NCI-H460 (cell line): ENCODE results near the gene ZBTB46. TPM values are rescaled to one million over a fixed set of nuclear protein-coding genes. Genes with fewer than 3 reads are reported as not detected.

Source experiments
- DNase-seq: peaks from one replicate; pipeline ENCODE4 v3.0.0-alpha.2; 2016; ENCODE audit warnings: low read depth; ENCODE audit errors: extremely low read depth
- total RNA-seq: library from RNA; depleted of rRNA; stranded (reverse); fragments of >200 nt; shearing (Covaris generic); gene quantifications from 2 replicates; pipeline ENCODE4 v1.2.3, GENCODE V29; 2014

Gene ZBTB46
- total RNA-seq, 1 experiment from 2014 or later, result 0.30 TPM

DNA sequence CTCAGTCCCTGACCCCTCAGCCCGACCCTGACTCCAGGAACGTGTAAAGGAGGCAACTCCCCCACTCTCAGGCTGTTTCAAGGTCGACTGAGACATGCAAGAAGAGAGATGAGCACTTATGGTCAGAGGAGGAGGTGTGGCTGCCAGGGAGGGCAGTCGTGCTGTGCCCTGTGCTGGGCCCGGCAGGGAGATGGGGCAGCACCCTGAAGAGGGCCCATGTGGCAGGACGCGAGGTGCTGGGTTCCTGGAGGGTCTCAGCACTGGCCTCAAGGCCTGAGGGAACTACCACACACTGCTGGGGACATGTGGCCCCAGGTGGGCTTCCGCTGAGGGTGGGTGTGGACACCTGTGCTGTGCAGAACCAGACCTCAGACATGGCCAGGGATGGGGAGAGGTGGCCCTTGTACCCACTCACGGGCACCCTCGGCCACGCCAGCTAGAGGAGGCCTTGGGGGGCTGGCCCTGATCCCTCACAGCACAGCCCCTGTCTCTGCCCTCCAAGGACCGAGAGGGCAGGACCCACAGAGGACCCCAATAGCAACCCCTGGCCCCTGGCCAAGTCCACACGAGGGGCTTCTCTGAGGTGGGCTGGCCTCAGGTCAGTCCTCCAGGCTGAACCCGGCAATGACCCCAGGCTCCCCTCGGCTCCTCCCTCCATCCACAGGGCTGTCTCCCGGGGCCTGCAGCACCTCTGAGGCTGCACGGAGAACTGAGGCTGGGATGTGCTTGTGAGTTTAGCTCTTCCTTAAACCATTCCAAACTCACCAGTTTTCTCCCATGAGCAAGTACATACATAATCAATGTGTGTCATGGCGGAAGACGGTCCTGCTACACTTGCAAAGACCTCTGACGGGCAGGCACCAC lies 82.8 kb downstream of the ZBTB46 start:
- DNase-seq, result no peak

GRCh38 chr20:63747622-63748069 lies 83.4 kb downstream of the ZBTB46 start:
- no peak for DNase-seq

GRCh38 chr20:63746751-63747315 lies 84.2 kb downstream of the ZBTB46 start:
- DNase-seq, result no peak

DNA sequence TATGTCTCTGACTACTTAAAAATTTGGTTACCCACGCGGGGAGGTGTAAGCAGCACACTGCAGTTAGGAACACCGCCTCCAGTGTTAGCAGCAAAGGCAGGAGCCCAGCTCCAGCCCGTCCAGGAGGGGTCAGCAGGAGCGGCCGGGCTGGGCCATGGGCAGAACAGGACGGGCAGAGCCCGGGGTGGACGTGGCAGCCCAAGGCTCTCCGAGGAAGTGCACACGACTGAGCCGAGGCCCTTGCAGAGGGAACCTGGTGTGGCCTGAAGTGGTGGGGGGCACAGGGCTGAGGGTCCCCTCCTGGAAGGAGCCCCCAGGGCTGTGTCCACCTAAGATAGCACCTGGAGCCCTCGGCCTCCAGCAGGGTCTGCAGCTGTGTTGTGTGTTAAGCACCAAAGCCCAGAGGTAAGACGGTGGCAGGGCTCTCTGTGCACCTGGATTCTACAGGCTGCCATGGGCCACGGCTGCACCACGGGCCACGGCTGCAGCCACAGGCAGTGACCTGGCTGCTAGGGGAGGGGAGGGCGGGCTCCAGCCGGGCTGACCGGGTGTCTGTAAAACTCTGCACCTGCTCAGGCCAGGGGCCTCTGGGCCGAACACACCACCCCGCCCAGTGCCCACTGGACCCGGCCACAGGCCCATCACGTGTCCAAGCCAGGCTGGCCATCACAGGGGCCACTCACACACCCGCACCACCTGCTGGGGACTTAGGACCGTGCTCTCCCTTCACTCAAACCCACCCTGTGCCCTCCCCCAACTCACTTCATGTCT lies 84.9 kb downstream of the ZBTB46 start:
- no peak for DNase-seq

- no peak for DNase-seq
Measured at GRCh38 chr20:63745424-63745805, 85.6 kb downstream of the ZBTB46 start.

DNA sequence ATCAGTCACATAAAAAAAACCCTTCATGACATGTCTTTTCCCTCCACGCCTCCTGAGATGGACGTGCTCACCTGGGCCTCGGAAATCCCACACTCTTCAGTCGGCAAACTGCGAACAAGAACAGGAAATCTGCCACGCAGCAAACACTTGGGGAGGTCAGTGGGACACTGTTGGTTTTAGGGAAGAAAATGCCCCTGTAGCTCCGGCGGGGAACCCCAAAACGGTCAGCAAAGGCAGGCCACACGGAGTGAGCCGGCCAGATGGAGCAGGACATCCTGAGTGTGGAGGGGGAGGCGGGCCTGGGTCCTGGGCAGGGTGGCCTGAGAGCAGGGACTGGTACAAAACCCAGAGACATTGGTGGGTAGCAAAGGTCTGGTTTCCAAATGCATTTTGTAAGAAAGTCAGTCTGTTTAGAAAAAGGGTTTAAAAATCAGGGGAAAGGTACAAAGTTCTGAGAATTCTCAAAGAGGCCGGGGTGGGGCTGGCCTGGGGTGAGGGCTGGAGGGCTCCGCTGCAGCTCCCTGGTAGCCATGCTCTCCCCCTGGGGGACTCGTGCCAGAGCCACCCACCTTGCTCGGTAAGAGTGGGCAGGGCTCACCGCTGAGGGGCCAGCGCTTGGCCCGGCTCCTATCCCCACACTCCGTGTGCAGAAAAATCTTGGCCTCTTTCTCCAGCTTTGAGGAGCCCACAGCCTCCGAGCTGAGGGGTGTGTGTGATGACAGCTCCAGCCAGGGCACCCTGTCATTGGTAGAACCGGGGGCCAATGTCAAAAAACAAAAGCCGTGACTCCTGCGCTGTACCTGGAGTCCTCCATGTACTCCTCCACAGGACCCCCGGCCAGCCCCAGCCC lies 86.3 kb downstream of the ZBTB46 start:
- no peak for DNase-seq

DNA sequence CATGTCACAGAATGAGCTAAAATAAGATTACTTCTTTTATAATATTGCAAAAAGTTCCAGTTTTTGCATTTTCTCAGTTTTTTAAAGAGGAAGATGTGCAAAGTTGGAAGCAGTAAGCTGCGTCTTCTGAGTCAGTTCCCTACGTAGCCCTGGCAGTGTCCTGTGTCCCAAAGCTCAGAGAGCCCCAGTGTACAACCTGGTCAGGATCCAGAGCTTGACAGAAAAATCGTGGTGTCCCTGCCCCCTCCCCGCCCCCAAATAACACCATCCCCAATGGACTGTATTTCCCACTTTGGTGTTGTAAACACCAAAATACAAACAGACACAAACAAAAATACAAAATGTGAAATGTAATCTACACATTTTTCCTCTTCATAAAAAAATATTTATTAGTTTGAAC lies 86.9 kb downstream of the ZBTB46 start:
- DNase-seq, result no peak

DNA sequence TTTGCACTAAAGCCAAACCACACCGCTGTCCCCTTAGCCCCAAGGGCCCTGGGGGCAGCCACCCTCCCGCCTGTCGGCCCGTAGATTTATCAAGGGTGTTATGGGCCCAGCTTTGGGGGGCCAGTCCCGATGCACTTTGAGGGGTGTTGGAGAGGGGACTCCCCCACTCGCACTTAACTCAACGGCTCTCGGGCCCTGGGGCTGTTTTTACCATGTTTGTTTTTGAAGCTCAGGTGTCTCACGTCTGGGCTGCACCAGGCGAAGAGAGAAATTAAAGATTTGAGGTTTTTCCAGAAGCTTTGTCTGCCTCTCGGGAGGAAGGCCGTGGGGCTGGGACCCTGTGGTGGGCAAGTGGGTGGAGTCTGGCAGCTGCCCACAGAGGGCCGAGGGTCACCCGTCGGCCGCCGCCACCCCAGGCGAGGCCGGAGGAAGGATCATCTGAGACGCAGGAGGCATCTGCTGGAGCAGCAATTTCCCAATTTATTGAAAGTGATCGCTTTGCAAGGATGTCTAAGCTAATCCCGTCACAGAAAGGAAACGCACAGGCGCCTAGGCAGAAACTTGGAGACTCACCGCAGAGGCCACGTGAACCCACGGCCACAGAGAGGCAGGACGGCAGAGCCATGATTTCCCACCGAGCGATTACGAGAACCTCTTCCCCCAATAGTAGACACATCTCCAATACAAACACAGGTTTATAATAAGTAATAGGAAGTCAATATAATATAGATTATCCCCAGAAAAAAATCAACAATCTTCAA lies 87.7 kb downstream of the ZBTB46 start:
- no peak for DNase-seq

- no peak for DNase-seq
Measured at GRCh38 chr20:63742381-63743024, 88.6 kb downstream of the ZBTB46 start.

DNA sequence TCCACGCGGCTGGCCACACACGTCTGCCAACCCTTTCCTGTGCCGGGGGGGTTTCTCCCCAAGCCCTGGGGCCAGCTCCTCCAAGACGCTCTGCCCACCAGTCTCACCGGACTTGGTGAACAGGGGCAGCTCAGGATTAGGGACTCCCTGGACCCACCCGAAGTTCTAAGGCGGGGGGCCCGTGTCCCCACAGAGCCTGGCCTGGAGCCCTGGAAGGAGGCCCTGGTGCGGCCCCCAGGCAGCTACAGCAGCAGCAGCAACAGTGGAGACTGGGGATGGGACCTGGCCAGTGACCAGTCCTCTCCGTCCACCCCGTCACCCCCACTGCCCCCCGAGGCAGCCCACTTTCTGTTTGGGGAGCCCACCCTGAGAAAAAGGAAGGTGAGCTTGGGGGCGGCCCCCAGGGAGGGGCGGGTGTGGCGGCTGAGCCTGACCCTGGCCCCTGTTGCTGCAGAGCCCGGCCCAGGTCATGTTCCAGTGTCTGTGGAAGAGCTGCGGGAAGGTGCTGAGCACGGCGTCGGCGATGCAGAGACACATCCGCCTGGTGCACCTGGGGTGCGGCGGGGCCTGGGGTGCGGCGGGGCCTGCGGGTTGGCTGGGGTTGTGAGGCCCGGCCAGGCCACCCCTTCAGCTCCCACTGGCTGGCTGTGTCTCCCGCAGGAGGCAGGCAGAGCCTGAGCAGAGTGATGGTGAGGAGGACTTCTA lies 89.2 kb downstream of the ZBTB46 start:
- no peak for DNase-seq

GRCh38 chr20:63741354-63741675 lies 89.7 kb downstream of the ZBTB46 start:
- no peak for DNase-seq

GRCh38 chr20:63740627-63741353 lies 90.3 kb downstream of the ZBTB46 start:
- peak; percentile 74 for DNase-seq

DNA sequence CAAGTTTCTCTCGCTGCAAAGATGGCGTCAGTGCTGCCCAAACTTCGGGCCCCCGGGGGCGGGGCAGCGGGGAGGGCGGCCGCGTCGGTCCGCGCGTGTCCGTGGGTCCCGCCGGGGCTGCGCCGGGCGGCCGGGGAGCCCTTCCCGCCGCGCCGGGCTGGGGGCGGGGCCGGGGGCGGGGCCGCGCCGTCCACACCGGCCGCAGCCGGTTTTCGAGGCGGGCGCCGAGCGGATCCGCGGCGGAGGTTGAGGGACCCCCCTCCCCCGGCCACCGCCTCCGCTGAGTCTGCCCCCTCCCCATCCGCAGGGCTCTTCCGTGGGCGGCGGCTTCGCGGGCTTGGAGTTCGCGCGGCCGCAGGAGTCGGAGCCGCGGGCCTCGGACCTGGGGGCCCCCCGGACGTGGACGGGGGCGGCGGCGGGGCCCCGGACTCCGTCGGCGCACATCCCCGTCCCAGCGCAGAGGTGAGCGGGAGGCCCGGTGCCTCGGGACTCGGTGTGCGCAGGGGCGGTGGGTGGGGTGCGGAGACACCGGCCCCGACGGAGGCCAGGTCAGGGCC lies 90.9 kb downstream of the ZBTB46 start:
- DNase-seq, result no peak

GRCh38 chr20:63739130-63740069 lies 91.7 kb downstream of the ZBTB46 start, which contains the start of gene SLC2A4RG:
SLC2A4RG (plus strand) TSS chr20:63739776; CDS start chr20:63739913, 137 bp downstream.
- peak; percentile 80 for DNase-seq

DNA sequence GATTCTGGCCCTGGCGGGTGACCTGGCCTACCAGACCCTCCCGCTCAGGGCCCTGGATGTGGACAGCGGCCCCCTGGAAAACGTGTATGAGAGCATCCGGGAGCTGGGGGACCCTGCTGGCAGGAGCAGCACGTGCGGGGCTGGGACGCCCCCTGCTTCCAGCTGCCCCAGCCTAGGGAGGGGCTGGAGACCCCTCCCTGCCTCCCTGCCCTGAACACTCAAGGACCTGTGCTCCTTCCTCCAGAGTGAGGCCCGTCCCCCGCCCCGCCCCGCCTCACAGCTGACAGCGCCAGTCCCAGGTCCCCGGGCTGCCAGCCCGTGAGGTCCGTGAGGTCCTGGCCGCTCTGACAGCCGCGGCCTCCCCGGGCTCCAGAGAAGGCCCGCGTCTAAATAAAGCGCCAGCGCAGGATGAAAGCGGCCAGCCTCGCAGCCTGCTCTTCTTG lies 92.4 kb downstream of the ZBTB46 start:
- DNase-seq, result no peak

- DNase-seq, result no peak
Measured at GRCh38 chr20:63737945-63738686, 92.9 kb downstream of the ZBTB46 start.
